ENCODE measurements around the gene XPO6. TPM values are rescaled to one million over a fixed set of nuclear protein-coding genes. Genes with fewer than 3 reads are reported as not detected.

The XPO6 gene
- total RNA-seq, 1 experiment from 2014 or later, result 124 TPM

GRCh38 chr16:28110977-28111376 is 100.8 kb downstream of the XPO6 start:
- Histone ChIP-seq H4K8ac (replicated peaks; ENCODE audit: insufficient read length, low read depth, low read length) (no peak overlapping the region), H3K18ac (ENCODE audit: insufficient read length, low read depth, low read length) (no peak overlapping the region), H3K79me2 (ENCODE audit: insufficient read depth, low read length) (no peaks in the 10 kb centered on the region), H3K23ac (ENCODE audit: insufficient read length, low read depth, low read length) (no peak overlapping the region), H2BK5ac (ENCODE audit: insufficient read length, low read length) (no peak overlapping the region), H3K4ac (ENCODE audit: low read depth, low read length) (no peak overlapping the region), H2AK5ac (ENCODE audit: insufficient read length, low read length) (no peak overlapping the region), H3K79me1 (ENCODE audit: insufficient read depth, low read depth, low read length, poor library complexity, severe bottlenecking) (no peaks in the 10 kb centered on the region), H3K27ac (ENCODE audit: insufficient read length, low read depth, low read length) (no peak overlapping the region), H3K9ac (ENCODE audit: extremely low read depth, insufficient read length, low read length) (no peak overlapping the region), H3K14ac (ENCODE audit: insufficient read depth, low read length) (no peak overlapping the region), H4K20me1 (ENCODE audit: control insufficient read depth, insufficient read depth, insufficient read length) (no peaks in the 10 kb centered on the region), H2AFZ (ENCODE audit: low read length) (no peak overlapping the region), H3K23me2 (ENCODE audit: insufficient read length, low read depth, low read length, poor library complexity, severe bottlenecking) (no peaks in the 10 kb centered on the region), H3K4me2 (ENCODE audit: insufficient read depth, insufficient read length, low read length) (no peak overlapping the region), H2BK12ac (ENCODE audit: insufficient read length, low read depth, low read length) (no peak overlapping the region), H3K56ac (ENCODE audit: insufficient read length, low read depth, low read length) (no peak overlapping the region), H3K9me3 (ENCODE audit: control insufficient read depth, low read depth, low read length) (no peaks in the 10 kb centered on the region), H3K4me1 (ENCODE audit: insufficient read depth, low read length) (no peaks in the 10 kb centered on the region), H3K27me3 (ENCODE audit: insufficient read depth, low read length) (no peaks in the 10 kb centered on the region), H2BK20ac (ENCODE audit: low read depth, low read length, poor library complexity, severe bottlenecking) (no peak overlapping the region), H4K91ac (ENCODE audit: insufficient read length, low read depth, low read length) (no peak overlapping the region), H2BK120ac (ENCODE audit: low read depth, low read length, poor library complexity, severe bottlenecking) (no peak overlapping the region), H2BK15ac (ENCODE audit: low read depth, low read length) (no peak overlapping the region), H3T11ph (ENCODE audit: low read length) (no peak overlapping the region), H4K5ac (ENCODE audit: insufficient read length, low read depth, low read length) (no peak overlapping the region)
- Mint-ChIP-seq H3K4me3 (no peak overlapping the region), H3K27ac (no peak overlapping the region), H3K9me3 (no peaks in the 10 kb centered on the region), H3K27me3 (ENCODE audit: low read depth) (no peaks in the 10 kb centered on the region), H3K4me1 (no peaks in the 10 kb centered on the region), H3K36me3 (ENCODE audit: insufficient read depth in 1 of 3, low read depth in 3 of 3) (peaks cover 37 to 89% (median 79%) of the 10 kb centered on the region in 3 experiments; a peak in 6 of 7 replicates)
- TF ChIP-seq CTCF (conservative IDR thresholded peaks at IDR 0.05), result no peak
- DNase-seq, result no peak
- whole genome bisulfite sequencing (ENCODE audit: extremely low coverage, insufficient read length, low lambda C conversion rate), result no CpG with 5 or more reads among the region's 2 CpGs

Data from H9 (cell line).